HG02798 (cell line): Measurements from ENCODE around the gene TJAP1.
"Not testable (repeated sequence)": the region's sequence is repeated elsewhere in the genome, so short reads cannot be mapped to it uniquely, and the experiment has no call there.

Source experiments
- ATAC-seq: cut with Tn5 transposase; IDR thresholded peaks from one replicate; pipeline ENCODE4 v1.9.1; 2021; ENCODE audit warnings: mild to moderate bottlenecking; ENCODE audit not compliant: unreplicated experiment, poor library complexity

TJAP1 gene

GRCh38 chr6:43475516-43475915 is 1.9 kb upstream of the TJAP1 start:
- no peak for ATAC-seq

DNA sequence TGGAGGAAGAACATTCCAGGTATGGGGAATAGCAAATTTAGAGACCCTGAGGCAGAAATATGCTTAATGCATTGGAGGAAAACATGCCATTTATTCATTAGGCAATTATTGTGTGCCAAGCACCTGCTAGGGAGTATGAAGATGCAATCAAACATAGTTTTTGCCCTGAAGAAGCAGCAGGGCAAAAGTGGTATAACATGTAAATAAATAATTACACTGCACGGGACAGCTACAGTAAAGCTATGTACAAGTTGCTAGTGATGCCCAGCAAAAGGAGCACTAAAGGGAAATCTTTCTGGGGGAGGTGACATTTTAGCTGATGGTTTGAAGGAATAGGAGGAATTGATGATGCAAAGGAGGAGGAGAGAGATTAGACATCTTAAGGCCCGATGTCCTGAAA is 624 bp upstream of the TJAP1 start:
- no peak for ATAC-seq

DNA sequence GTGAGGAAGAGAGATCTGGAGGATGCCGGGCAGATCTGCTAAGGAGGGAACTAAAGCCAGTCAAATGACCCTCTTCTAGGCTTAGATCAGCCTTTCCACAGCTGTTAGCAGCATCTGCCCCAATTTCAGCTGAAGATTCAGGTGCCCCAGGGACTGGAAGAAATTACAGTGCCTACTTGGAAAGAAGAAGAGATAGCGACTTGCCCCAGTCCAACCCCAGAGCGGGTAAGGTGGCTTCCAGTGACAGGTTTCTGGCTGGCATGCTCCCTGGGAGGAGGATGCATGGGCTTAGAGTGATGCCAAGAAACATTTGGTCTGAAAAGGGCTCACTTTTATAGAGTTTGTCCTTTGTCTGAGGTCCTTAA is 620 bp downstream of the TJAP1 start:
- ATAC-seq = no peak

GRCh38 chr6:43481075-43481474 is 3.7 kb downstream of the TJAP1 start:
- ATAC-seq = no peak

DNA sequence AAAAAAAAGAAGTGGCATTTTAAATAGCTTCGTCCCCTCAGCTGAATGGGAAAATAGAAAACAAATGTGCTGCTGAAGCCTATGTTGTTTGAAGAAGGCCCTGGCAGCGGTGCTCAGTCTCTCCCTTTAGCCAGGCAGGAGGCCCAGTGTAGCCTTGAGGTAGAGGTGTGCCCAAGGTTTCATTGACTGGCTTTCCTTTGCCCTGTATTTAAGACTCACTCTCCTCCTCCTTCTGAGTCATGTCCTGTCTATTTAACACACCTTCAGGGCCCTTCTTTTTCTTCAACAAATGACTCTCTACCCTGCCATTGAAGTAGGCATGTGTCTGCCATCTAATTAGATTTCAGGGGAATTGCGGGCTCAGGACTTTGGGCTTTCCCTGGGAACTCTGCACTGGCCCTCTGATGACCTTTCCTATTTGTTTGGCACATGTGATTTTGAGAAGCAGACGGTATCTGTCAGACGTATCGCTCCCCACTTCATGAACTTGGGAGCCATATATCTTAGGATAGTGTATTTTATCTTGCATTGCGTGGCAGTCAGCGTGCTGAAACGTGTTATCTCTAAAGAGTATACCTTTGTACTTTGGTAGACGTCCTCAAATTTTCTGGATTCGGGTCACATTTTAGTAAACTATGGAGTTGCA is 4.3 kb downstream of the TJAP1 start:
- no peak for ATAC-seq

DNA sequence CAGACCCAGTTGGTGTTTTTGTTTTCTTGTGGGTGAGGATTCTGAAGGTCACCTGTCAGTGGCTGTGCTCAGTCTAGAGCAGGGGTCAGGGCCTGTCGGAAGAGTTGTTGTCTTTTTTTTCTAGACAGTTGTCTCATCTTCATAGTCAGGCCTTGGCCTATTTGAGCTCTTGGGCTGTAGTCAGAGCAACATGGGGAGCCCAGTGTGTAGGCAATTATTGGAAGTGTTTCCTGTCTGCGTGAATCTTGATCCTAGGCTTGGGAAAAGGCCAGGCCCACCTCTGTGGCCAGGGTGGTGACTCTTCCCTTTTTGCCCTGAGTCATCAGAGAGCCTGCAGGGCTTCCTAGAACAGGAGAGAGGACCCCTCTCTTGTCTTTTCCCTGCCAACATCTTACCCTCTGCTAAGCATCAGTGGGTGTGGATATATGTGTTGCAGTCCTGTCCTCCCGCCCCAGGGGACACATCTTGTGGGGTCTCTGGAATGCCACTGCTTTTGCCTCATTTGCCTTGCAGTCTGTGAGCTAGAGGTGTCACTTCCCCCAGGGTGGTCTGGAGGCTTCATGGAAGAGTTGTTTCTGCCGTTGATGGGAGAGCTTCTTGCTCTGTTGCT is 11.4 kb downstream of the TJAP1 start:
- no peak for ATAC-seq

GRCh38 chr6:43489277-43490072 is 12.1 kb downstream of the TJAP1 start:
- no peak for ATAC-seq

GRCh38 chr6:43490523-43490939 is 13.2 kb downstream of the TJAP1 start:
- ATAC-seq = no peak

DNA sequence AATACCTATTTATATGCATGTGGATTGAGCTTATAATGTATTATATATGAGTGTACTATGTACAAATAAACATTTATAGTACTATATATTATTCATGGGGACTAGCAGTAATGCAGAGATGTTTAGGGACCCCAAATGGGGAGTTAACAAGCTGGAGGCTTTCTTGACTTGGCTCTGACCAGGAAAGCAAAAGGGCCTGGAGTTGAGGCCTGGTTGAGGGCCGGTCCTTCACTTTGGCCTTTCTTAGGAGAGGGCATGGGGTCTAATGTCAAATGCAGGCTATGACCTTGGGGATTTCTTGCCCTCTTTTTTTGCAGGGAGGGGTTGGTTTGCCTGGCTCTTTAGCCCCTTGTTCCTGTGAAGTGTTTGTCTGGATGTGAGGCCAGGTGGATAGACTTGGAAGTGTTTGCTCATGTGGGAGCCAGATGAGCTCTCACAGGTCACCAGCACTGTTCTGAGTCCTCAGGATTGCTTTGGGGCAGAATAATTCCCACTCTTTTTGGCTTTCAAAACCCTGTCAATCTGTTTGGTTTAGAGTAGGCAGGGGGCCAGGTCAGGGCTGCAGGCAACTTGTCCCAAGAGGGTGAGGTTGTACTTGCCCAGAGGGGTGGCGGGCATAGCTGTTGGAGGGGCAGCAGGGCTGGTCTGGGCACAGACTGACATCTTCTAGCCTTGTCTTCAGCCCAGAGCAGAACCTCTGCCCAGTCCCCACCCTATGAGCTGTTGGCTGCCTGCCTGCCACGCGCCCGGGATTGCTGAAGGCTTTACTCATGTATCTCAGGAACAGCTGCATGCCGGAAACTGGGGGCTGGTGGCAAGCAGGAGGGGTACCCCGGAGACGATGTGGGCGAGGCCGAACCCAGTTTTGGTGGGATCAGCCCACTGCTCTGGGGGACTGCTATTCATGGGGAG is 14.6 kb downstream of the TJAP1 start:
- no peak for ATAC-seq

DNA sequence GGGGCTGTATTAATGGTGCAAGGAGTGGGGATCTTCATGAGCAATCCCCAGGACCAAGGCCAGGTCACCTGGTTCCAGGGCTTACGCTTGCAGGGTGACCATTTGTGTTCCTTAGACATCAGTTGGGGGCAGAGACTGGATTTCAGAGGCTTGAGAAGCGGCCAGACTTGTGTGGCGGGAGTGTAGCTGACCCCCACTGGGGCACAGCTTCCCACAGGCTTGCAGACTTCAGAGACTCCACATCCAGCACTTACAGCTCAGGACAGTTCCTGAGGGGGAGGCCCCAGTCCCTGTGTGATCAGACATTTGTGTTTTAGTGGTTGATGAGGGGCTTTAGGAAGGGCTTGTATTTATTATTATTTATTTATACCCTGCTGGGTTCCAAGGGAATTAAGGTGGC is 15.3 kb downstream of the TJAP1 start:
- ATAC-seq = no peak

- no peak for ATAC-seq
Observed at GRCh38 chr6:43493230-43493629, 15.9 kb downstream of the TJAP1 start.

DNA sequence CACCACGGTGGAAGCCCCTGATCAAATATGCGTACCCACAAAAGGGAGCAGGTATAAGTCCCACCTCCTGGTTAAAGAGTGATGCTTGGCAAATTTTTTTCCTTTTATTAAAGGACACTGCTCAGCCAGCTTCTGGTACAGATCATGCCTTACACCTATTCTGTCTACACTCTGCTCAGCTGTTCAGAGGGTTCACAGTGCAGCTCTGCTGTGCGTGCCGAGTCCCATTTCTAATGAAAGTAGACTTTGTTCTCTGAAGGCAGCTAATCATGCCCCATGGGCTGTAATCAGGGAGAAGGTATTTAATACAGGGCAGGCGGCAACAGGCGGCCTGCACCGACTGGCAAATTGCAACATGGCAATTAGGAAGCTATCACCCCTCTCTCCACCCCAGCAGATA is 16.5 kb downstream of the TJAP1 start:
- no peak for ATAC-seq

- no peak for ATAC-seq
Observed at GRCh38 chr6:43494321-43494720, 17.0 kb downstream of the TJAP1 start.

GRCh38 chr6:43494766-43495165 is 17.4 kb downstream of the TJAP1 start:
- ATAC-seq = no peak

DNA sequence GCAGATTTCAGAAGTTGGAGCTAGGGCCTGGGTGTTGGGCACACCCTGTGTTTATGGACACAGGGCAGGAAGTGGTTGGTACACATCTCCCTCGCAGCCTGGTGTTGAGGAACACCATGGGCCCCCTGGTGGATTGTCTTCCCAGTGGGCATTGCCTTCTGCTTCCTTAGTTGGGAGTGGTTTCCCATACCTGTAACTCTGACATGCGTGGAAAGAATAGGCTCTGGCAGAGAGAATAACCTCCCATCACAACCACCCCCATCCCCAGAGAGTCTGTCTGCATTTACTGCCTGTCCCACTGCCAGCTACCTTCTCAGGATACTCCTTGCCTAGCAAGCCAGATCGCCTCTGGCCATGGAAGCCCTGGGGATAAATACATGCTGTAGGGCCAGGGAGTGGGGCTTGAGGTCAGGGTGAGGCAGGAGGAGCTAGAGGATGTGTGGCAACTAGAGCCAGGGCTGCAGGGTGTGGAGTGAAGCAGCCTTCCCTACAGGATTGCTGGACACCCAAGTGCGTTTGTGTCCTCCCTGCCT is 18.1 kb downstream of the TJAP1 start:
- no peak for ATAC-seq

DNA sequence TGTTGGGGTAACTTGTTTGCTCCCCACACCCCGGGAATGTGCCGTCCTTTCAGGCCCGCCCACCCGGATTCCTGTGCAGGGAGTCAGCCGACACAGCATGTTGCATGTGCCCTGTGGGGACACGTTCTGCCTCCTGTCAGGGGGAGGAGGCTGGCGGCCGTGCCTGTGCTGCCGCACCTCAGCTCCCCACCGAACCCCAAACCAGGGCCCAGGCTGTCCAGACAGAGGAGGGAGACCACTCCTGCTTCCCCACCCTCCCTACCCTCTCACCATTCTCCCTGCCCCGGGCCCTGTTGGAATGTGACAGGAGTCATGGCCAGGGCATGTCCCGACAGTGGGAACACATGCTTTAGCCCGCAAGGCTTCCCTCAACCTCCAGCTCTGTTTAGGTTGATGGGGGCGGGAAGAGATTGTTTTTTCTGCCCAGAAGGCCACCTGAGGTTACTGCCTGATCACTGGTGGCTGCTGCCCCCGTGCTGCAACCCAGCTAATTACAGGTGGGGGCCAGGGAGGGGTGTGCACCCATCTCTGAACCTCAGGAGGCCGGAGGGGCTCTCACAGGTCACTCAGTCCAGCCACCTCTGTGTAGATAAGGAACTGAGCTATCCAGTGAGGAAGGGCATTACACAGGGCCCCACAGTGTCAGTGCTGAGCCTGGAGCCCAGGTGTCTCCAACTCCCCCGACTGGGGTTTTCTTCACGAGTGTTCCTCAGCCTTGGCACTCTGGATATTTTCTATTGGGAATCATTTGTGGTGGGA is 19.2 kb downstream of the TJAP1 start:
- no peak for ATAC-seq

DNA sequence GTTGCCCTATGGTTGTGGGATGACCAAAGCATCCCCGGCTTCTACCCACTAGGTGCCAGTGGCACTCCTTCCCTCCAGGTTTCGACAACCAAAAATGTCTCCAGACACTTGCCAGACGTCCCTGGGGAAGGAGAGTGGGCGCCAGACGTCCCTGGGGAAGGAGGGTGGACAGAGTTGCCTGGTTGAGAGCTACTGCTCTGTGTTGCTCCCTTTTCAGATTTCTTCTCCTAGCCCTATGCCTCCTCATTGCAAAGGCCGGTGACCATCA is 19.7 kb downstream of the TJAP1 start:
- no peak for ATAC-seq

DNA sequence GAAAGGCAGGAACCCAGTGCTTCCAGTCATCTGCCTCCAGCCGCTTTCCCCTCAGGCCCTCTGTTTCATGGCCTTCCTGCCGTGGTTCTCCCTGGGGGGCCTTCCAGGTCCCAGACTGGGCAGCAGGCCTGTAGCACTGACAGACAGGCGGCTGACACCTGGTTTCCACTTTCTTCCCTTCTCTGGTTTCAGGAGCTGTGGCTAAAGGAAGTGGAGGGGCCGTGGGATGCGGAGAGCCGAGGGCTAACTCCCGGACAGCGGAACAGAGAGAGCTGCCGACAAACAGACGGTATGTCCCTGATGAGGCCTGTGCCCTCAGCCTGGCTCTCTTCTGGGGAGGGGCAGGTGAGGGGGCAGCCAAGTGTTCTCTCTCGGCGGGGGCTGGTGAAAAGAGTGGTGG is 20.3 kb downstream of the TJAP1 start:
- no peak for ATAC-seq

GRCh38 chr6:43498291-43498690 is 20.9 kb downstream of the TJAP1 start:
- ATAC-seq = not testable (repeated sequence)
